CD4-positive, alpha-beta T cell treated with Interleukin-17A for 1 hour (primary cell): ENCODE results near the gene CYFIP2.
"Not testable (repeated sequence)": the region's sequence is repeated elsewhere in the genome, so short reads cannot be mapped to it uniquely, and the experiment has no call there.

Experiments
- DNase-seq: peaks from one replicate; pipeline ENCODE4 v3.0.0-alpha.2; 2020

CYFIP2 gene

DNA sequence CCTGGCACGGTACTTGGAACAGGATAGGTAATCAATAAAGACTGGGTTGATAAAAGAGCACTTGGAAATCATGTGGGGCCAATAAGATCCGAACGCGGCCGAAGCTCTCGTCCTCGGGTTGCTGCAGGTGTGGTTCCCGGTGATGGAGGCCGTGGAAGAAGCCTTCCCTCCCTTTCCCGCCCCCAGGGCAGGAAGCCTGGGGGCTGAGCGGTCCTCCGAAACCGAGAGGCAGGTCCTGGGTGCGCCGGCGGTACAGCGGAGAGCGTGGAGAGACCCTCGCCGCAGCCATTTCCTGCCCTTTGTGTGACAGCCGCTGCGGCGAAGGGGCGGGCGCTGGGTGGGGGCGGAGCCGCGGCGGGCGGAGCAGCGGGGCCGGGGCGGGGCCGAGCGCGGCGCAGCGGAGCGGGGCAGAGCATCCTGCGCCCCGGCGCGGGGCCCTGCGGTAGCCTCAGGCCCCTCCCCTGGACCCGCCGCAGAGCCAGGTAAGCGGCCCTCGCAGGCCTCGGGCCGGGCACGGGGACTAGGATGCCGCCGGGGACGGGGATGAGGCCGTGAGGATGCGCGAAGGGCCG, at the start of gene CYFIP2:
TSS of gene CYFIP2 (plus strand) at position 410 of the 572 bp plus-strand sequence. CDS start 19,239 bp downstream, outside the sequence.
- DNase-seq: peak; percentile 87

DNA sequence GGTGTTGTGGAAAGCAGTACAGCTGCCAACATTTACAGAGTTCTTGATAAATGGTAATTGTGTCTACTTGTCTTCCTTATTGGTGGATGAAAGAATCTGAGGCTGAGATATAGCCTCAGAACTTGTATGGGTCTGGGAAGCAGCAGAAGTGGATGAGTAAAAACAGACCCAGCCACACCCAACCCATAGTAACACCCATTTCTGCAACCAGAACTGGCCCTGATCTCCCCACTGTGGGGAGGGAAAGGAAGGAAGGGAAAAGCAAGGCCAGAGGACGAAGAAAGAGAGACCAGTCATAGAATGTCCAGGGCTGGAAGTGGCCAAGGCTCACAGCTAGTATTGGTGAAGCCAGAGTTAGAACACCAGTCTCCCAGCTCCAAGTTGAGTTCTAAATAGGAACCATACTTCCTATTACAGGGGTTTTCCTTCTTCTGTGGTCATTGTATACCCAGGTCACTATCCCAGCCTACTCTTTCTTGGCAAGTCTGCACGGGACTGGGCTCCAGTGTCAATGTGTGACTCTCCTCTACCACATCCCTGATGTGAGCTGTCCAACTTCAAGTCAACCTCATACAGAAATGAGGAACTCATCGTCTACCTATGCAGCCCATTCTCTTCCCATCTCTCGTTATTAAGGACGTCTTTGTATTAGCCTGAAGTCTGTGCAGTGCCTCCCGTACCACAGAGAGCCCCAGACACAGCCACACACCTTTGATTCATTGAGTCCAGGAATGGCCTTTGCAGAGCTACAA, 49.4 kb upstream of the CYFIP2 start:
- no peak for DNase-seq

DNA sequence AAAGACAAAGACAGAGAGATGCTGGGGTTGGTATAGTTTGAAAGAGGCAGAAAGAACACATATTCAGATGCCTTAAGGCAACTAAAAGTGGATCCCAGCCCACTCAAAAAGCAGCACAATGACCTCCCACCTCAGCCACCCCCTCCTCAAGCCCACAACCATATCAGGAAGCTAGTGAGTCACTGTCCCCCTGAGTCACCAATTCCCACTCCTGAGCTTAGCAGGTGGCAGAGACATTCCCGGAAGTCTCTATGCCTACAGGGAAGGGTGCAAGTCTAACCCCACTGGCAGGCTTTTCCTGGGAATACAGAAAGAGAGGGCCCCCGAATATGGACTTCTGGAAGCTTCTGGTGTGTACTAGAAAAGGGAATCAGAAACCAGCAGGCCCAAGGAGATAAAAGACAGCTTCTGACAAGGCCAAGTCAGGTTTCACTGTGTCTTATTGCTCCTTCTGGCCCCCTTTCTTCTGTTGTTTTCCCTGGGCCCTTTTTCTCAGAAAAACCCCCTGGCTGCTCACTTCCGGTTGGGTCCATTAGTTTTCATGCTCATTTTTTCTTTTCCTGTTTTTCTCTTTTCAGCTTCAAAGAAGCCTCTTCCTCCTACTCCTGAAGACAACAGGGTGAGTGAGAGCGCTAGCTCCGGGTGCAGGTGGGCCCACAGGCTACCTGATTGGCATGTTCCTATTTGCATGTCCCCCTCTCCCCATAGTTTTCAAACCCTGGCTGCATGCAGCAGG, 48.5 kb upstream of the CYFIP2 start:
- DNase-seq: peak; percentile 62

DNA sequence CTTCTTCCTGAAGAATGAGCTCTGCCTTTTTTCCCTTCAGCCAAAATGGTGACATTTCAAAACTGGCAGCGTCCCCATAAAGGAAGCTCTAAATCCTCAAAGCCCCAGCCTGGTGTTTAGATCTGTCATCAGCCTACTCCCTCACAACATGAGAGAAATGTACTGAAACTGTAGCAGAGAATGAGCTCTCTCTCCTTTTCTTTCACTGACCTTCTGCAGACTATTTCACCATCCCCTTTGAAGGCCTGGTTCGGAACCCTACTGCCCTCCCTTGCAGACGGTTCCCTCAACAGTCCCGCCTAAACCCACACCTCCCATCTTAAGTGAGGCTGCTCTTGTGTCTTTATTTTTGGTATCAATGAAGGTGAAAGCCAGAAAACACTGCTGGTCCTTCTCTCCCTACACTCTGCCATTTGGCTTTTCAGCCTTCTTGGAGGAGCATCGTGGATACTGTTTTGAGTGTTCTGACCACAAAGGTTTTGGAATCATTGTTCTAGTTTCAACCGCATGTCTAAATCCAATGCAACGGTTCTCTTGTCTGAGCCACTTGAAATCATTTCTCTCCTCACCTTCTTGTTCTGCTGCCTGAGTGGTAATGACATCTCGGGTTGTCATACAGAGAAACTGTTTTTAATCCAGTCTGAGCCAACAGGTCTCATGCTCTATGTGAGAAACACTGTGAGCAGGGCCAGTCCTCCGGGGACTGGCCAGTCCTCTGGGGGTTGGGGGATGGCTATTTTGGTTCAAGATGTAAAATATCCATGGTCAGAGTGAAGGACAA, 46.2 kb upstream of the CYFIP2 start:
- no peak for DNase-seq

DNA sequence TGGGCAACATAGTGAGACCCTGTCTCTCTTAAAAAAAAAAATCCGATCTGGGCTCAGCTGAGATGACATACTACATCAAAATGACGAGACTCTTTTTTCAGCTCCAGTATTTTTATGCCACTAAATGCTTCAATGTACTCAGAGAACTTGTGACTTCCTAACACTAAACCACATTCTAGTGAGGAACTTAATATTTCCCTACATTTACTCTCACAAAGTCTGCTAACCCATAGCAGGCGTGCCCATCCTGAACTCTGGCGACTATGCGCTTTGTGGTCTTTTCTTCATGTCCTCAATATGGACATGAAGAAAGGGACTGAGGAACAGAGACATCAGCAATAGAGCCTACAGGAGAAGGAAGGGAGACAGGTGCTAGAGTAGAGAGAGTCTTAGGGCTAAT, 44.0 kb upstream of the CYFIP2 start:
- DNase-seq: no peak

DNA sequence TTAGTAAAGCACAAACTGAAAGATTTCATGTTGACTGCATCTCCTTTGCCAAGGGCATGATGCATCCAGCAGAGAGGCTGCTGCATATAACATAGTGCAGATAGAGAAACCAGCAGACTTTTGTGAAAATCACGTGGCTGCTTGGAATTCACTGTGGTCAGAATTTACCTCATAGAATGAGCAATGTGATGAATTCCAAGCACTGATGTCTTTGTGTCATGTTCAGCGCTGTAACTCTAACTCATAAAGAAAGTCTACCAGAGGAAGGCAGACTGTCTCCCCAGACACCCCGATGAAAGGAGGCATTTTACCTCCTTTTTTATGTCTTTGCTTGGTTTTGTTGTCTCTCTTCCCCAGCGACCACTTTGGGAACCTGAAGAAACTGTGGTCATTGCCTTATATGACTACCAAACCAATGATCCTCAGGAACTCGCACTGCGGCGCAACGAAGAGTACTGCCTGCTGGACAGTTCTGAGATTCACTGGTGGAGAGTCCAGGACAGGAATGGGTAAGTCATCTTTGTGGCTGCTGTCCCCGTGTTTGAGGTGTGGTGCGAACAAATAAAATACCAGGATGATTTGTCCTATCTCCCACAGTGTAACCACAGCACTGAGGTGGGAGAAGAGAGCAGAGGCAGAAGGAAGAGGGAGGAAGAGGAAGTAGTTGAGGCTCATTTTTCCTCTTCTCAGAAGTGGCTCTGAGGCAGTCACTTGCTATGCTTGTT, 43.3 kb upstream of the CYFIP2 start:
- peak; percentile 70 for DNase-seq

DNA sequence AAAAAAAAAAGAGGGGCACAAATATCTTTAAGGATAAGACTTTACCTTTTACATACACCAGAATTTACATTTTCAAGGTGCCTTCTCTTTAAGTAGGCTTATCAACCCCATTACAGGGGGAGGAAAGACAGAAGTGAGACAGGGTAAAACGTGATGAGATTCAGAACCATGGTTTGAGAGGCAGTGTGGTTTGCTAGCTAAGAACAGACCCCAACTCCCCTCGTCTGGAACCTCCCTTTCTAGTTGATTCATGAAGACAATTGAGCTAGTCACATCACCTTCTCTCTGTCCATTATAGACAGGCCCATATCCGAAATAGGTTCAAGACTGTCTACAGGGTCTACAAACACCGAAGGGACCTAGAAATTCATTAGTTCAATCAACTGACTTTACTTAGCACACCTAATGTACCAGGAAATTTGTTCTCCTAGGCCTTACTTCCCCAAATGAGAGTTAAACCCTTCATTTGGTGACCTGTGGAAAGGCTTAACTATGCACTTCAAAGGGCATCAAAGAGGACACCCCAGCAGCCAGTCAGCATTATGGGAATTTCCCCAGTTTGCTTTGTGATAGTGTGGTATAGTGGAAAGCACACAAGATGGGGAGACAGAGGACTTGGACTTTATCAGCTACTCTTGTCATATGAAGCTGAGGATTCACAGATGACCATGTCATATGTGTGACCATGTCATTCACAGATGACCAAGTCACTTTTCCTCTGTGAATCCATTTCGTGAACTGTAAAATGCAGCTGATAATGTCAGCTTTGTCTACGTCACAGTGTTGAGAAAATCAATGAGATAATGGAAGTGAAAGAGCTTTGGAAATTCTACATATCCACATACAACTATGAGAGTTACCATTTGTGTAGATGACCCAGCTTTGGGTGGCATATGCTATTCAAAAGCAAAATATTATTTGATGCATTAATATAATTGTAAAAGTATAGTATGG, 40.2 kb upstream of the CYFIP2 start:
- DNase-seq: peak; percentile 72

DNA sequence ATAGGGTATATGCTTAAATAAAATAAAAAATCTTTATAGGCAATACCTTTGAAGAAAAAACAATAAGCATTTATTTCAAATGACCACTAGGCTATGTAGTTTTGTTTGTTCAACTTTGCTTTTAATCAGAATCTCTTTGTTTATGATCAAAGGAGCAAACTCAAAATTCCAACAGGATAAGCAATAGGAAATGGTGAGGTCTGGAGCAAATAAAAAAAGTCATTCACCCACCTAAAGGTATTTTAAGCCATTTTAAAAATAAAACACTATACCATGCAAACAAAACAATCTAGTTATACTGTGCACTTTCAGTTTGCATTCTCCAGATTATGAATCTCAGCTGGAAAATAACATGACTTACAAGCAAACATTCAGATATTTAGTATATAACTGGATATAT, 35.3 kb upstream of the CYFIP2 start:
- DNase-seq: no peak

DNA sequence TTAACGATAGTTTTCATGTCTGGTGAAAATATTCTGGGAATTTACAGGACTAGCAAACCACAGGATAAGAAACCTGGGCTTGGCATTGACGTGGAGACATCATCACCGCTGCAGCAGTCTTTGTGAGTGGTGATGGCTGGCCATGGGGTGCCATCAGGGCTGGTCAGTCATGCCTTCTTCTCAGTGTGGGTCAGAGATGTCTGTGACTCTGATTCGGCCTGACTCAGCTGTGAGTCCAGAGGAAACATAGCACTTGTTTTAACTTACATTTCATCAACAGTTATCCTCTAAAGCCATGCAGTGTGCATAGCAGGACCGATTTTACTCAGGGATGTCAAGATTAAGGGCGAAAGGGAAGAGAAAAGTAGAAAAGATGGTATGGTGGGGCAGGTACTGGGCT, 33.2 kb upstream of the CYFIP2 start:
- DNase-seq: no peak

DNA sequence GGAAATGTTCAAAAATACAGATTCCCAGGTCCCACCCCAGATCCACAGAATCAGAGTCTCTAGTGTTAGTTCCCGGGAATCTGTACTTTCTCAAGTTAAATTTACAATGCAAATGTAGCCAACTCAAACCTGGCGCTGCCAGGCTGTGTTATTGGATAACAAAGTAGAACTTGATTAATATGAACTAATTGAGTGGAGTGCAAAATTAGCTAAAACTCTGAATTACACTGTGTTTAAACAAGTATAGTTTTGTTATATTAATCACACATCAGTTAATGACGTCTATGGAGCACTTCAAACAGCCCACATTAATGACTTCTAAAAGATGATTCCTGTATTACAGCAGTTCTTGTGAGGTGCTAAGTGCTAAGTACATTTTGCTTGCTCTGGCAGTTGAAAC, 32.4 kb upstream of the CYFIP2 start:
- DNase-seq: peak; percentile 72

DNA sequence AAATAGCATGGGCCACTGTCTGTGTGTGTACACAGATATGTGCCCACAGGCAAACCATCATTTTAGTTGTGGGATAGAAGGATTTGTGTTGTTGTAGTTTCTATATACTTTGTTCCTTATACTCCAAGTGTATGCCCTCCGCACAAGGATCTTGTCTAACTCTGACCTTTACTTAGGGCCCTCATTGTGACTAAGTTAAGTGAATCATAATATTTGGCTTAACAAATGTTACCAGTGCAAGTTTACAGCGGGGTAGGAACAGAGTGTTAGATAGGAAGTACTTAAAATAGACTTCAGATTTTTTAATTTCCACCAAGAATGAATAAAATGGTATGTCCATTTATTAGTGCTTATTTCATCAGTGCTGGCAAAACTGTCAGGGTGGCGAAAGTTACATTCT, 29.5 kb upstream of the CYFIP2 start:
- DNase-seq: no peak

DNA sequence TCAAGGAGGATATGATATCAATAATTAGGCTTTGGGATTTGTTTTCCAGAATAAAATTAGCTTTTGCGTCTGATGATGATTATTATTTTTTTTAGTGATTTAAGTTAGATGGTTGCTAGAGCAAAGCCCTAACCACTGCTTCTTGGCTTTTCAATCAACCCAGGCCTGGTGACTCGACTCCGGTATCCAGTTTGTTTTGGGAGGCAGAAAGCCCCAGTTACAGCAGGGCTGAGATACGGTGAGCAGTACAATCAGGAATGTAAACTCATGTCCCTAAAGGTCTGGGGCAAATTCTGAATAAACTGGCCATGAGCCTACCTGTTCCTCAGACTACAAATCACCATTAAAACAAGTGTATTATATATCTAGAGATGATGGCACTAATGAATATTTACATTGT, 24.4 kb upstream of the CYFIP2 start:
- no peak for DNase-seq

DNA sequence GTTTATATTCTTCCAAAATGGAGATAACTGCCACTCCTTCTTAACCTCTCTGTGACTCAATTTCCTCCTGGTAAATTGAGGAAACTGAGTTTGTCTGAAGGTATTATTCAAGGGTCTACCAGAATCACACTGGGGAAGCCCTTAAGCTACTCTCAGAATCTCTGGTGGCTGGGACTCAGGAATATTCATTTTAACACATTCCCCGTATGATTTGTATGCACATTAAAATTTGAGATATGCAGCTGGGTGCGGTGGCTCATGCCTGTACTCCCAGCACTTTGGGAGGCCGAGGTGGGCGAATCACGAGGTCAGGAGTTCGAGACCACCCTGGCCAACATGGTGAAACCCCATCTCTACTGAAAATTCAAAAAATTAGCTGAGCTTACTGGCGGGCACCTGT, 21.2 kb upstream of the CYFIP2 start:
- not testable (repeated sequence) for DNase-seq

DNA sequence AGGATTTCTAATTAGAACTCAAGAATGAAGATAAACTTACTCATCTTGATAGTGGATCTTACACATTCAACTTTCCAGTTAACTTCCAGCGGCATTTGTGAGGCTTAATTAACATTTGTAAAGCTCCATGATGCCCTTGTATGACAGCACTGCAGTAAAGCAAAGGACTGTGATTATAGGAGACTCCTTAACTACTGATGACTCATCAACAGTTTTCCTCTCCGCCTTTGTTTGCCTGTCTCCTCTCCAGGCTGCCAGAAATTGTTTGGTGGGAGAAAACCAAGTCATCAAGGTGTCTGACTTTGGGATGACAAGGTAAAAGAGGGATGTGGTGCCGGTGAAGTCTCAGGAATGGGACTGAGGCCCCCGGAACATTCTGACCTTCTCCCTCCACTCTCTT, 20.4 kb upstream of the CYFIP2 start:
- no peak for DNase-seq

DNA sequence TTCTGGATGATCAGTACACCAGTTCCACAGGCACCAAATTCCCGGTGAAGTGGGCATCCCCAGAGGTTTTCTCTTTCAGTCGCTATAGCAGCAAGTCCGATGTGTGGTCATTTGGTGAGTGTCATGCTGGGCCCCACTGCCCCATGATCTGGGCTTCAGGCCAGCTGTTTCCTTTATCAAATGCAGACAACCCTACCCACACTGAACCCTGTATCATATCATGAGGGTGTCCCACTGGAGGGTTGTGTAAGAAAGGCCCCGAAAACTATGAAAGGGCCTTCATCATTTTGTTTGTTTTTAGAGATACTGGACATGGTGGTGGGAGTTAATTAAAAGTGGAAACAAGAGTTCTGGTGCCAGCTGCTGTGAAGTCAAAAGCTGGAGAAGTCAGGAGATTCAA, 20.0 kb upstream of the CYFIP2 start:
- DNase-seq: no peak

DNA sequence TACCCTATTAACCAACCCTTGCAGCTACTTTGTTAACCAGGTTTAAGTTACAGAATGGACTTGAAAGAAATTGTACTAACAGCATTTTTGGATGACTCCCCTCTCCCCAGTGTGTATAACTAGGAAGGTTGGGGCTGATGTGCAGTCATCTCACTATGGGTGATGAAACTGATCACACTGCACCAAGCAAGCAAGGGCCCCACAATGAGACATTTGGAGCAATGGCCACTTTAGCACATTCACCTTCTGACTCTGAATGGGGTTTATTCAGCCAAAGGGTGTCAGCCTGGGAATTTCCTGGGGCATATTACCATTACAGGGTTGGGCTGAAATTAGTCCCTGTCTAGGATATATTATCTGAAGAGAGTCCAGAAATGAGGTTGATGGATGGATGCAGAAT, 18.7 kb upstream of the CYFIP2 start:
- DNase-seq: peak; percentile 16

DNA sequence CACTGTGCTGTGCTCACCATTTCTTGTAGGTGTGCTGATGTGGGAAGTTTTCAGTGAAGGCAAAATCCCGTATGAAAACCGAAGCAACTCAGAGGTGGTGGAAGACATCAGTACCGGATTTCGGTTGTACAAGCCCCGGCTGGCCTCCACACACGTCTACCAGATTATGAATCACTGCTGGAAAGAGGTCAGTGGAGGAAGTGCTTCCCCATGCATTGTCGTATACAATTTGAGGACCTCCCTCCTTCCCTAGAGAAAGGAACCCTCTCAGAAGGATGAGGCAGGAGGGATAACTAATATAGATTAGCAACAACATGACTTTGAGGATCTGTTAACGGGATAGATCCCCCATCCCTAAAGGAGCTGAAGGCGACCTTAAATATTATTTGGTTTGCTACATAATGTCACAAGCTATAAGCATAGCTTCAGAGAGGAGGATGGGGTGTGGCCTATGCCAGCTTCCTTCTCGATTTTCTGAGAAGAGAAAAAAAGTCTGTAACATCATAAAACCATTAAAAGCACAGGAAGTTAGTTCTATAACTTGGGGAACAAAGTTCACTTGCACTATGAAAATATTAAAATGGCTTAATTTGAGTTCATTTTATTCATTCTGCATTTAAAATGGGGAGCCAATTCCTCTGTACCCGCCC, 17.0 kb upstream of the CYFIP2 start:
- DNase-seq: peak; percentile 58

DNA sequence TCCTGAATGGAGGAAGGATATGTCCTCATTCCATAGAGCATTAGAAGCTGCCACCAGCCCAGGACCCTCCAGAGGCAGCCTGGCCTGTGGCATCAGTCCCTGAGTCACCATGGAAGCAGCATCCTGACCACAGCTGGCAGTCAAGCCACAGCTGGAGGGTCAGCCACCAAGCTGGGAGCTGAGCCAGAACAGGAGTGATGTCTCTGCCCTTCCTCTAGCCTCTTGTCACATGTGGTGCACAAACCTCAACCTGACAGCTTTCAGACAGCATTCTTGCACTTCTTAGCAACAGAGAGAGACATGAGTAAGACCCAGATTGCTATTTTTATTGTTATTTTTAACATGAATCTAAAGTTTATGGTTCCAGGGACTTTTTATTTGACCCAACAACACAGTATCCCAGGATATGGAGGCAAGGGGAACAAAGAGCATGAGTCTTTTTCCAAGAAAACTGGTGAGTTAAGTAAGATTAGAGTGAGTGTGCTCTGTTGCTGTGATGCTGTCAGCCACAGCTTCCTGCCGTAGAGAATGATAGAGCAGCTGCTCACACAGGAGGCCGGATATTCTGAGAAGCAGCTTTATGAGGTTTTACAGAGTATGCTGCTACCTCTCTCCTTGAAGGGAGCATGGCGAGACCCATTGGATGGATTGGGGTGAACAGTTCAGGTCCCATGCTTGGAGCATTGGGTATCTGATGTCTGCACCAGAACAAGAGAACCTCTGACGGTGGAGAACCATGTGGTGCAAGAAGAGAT, 13.0 kb upstream of the CYFIP2 start:
- peak; percentile 83 for DNase-seq

DNA sequence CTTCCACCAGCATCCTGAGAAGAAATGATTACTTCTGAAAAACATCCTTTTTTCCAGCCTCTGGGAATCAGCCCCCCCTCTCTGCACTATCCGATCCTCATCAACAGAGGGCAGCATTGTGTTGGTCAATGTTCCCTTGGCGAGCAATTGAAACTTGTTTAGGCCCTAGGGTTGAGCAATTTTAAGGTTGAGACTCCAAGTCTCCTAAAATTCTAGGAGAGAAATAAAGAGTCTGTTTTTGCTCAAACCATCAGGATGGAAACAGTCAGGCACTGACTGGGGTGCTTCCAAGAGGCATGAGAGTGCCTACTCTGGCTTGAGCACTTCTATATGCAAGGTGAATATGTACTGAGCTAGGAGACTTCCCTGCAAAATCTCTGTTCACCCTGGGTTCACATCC, 12.4 kb upstream of the CYFIP2 start:
- peak; percentile 58 for DNase-seq

DNA sequence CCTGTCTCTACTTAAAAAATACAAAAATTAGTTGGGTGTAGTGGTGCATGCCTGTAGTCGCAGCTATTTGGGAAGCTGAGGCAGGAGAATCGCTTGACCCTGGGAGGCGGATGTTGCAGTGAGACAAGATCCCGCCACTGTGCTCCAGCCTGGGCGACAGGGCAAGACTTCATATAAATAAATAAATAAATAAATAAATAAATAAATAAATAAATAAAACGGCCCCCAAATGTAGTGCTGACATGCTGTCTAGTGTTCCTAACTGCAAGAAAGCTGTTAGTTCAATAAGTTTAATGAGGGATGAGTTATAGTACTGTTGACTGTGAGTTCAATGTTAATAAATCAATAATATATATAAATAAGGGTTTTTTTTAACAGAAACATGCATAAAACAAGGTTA, 7.5 kb upstream of the CYFIP2 start:
- no peak for DNase-seq
